GM21423 (cell line): ENCODE data around the gene DLG2.
A peak's percentile ranks its signal among the peaks of the same experiment; 100 is the strongest.

Source experiments
- ATAC-seq: cut with Tn5 transposase; IDR thresholded peaks from one replicate; pipeline ENCODE4 v1.9.1; 2021; ENCODE audit warnings: mild to moderate bottlenecking, moderate library complexity; ENCODE audit not compliant: unreplicated experiment

DLG2 gene

GRCh38 chr11:83583757-83584366 is 2043.3 kb downstream of the DLG2 start:
- peak; percentile 98 for ATAC-seq

- no peak for ATAC-seq
These were observed 2052.6 kb downstream of the DLG2 start for GRCh38 chr11:83574519-83574918.

- ATAC-seq, result no peak
These were observed 2054.3 kb downstream of the DLG2 start for GRCh38 chr11:83572581-83573496.

GRCh38 chr11:83571302-83571701 is 2055.8 kb downstream of the DLG2 start:
- no peak for ATAC-seq

GRCh38 chr11:83569134-83569805 is 2057.9 kb downstream of the DLG2 start:
- ATAC-seq, result no peak

GRCh38 chr11:83568516-83568915 is 2058.6 kb downstream of the DLG2 start:
- ATAC-seq, result no peak

GRCh38 chr11:83566950-83567349 is 2060.2 kb downstream of the DLG2 start:
- ATAC-seq, result no peak

- no peak for ATAC-seq
These were observed 2062.3 kb downstream of the DLG2 start for GRCh38 chr11:83564870-83565269.

GRCh38 chr11:83558281-83558680 is 2068.9 kb downstream of the DLG2 start:
- ATAC-seq, result no peak

- ATAC-seq, result no peak
These were observed 2069.5 kb downstream of the DLG2 start for GRCh38 chr11:83557653-83558052.

GRCh38 chr11:83554876-83555275 is 2072.3 kb downstream of the DLG2 start:
- ATAC-seq, result no peak

- ATAC-seq, result no peak
These were observed 2077.0 kb downstream of the DLG2 start for GRCh38 chr11:83549984-83550667.

GRCh38 chr11:83546368-83546767 is 2080.8 kb downstream of the DLG2 start:
- ATAC-seq, result no peak

GRCh38 chr11:83545494-83546260 is 2081.5 kb downstream of the DLG2 start:
- ATAC-seq, result no peak

- no peak for ATAC-seq
These were observed 2082.3 kb downstream of the DLG2 start for GRCh38 chr11:83544846-83545245.

GRCh38 chr11:83543706-83544439 is 2083.3 kb downstream of the DLG2 start:
- no peak for ATAC-seq

- ATAC-seq, result no peak
These were observed 2084.3 kb downstream of the DLG2 start for GRCh38 chr11:83542861-83543260.

GRCh38 chr11:83540728-83541127 is 2086.4 kb downstream of the DLG2 start:
- no peak for ATAC-seq

- ATAC-seq, result no peak
These were observed 2086.9 kb downstream of the DLG2 start for GRCh38 chr11:83540112-83540675.
